Measurements from ENCODE around the gene RCC1. TPM values are rescaled to one million over a fixed set of nuclear protein-coding genes. Genes with fewer than 3 reads are reported as not detected.

RCC1 gene
- total and polyA plus RNA-seq, 4 donors = 2.2 to 21.8 (median 18.5) TPM

DNA sequence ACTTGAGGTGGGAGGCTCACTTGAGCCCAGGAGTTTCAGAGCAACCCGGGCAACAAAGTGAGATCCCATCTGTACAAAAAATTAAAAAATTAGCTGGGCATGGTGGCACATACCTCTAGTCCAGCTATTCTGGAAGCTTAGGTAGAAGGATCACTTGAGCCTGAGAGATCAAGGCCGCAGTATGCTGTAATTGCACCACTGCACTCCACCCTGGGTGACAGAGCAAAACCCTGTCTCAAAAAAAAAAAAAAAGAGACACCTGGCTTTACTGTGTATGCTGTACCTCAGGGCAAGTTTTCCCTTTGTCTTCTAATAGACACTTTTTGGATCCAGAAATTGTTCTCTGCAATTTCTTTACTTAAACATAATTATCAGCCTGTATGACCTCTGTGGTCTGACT is 23.1 kb upstream of the RCC1 start (continued):
- TF ChIP-seq, protein P1, sequence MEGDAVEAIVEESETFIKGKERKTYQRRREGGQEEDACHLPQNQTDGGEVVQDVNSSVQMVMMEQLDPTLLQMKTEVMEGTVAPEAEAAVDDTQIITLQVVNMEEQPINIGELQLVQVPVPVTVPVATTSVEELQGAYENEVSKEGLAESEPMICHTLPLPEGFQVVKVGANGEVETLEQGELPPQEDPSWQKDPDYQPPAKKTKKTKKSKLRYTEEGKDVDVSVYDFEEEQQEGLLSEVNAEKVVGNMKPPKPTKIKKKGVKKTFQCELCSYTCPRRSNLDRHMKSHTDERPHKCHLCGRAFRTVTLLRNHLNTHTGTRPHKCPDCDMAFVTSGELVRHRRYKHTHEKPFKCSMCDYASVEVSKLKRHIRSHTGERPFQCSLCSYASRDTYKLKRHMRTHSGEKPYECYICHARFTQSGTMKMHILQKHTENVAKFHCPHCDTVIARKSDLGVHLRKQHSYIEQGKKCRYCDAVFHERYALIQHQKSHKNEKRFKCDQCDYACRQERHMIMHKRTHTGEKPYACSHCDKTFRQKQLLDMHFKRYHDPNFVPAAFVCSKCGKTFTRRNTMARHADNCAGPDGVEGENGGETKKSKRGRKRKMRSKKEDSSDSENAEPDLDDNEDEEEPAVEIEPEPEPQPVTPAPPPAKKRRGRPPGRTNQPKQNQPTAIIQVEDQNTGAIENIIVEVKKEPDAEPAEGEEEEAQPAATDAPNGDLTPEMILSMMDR (IDR thresholded peaks at IDR 0.05; ENCODE audit: low read depth, low read length, missing input control) = no peak
- no peak for TF ChIP-seq HNF4A (conservative IDR thresholded peaks at IDR 0.05)
- no peak for TF ChIP-seq YY1 (IDR thresholded peaks at IDR 0.05)

DNA sequence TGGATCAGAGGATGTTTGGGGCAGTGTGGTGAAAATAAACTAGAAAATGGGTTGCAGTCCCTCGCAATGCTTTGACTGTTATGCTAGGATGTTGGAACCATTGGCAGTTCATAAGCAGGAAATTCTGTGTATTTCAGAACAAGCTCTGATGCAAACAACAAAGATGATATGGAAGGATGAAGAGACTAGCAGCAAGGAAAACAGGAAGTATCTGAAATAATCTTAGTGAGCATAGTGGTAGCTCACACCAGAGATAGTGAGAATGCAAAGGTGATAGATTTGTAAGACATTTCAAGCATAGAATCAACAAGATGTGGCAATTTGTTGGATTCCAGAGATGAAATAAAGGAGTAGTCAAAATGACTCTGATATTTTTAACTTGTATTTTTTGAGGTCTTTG is 11.1 kb upstream of the RCC1 start:
- Histone ChIP-seq H3K9me3 (ENCODE audit: control insufficient read depth in 4 of 4, low read length in 3 of 4) (no peaks in the 10 kb centered on the region), H3K36me3 (ENCODE audit: control insufficient read depth in 4 of 4, insufficient read depth in 3 of 4, low read depth in 1 of 4, low read length in 3 of 4) (peaks cover 13 to 51% (median 26%) of the 10 kb centered on the region in 4 donors), H3K4me1 (ENCODE audit: control insufficient read depth in 4 of 4, insufficient read depth in 4 of 4, low read length in 3 of 4) (no peaks in the 10 kb centered on the region), H3K27ac (ENCODE audit: low read depth in 1 of 2, low read length in 2 of 2) (no peak overlapping the region), H3K9ac (ENCODE audit: low read depth in 1 of 2, low read length in 2 of 2) (no peak overlapping the region), H3K27me3 (ENCODE audit: control insufficient read depth in 4 of 4, insufficient read depth in 4 of 4, low read length in 3 of 4) (no peaks in the 10 kb centered on the region), H3K4me3 (ENCODE audit: low read depth in 1 of 3, low read length in 3 of 3) (no peak overlapping the region)
- whole genome bisulfite sequencing = 95% methylated on average over 1 of the region's 1 CpG
- TF ChIP-seq FOXA2 (IDR thresholded peaks at IDR 0.05) (no peak), RAD21 (IDR thresholded peaks at IDR 0.05) (no peak), HNF4G (IDR thresholded peaks at IDR 0.05) (no peak), HNF4A (conservative IDR thresholded peaks at IDR 0.05) (no peak), EGR1 (IDR thresholded peaks at IDR 0.05; ENCODE audit: low read depth in 2 of 2) (no peak), YY1 (IDR thresholded peaks at IDR 0.05) (no peak), TAF1 (conservative IDR thresholded peaks at IDR 0.05) (no peak), JUND (IDR thresholded peaks at IDR 0.05) (no peak), GABPA (IDR thresholded peaks at IDR 0.05 in 1 of 2, conservative IDR thresholded peaks at IDR 0.05 in 1 of 2) (no peak), NR2F2 (IDR thresholded peaks at IDR 0.05) (no peak), SP1 (IDR thresholded peaks at IDR 0.05) (no peak), RXRA (IDR thresholded peaks at IDR 0.05) (no peak), FOXA1 (IDR thresholded peaks at IDR 0.05) (no peak)
- TF ChIP-seq, protein P2, sequence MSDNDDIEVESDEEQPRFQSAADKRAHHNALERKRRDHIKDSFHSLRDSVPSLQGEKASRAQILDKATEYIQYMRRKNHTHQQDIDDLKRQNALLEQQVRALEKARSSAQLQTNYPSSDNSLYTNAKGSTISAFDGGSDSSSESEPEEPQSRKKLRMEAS (IDR thresholded peaks at IDR 0.05) = no peak
- TF ChIP-seq, protein P1 (IDR thresholded peaks at IDR 0.05; ENCODE audit: low read depth, low read length, missing input control) = no peak
- TF ChIP-seq, protein P3, sequence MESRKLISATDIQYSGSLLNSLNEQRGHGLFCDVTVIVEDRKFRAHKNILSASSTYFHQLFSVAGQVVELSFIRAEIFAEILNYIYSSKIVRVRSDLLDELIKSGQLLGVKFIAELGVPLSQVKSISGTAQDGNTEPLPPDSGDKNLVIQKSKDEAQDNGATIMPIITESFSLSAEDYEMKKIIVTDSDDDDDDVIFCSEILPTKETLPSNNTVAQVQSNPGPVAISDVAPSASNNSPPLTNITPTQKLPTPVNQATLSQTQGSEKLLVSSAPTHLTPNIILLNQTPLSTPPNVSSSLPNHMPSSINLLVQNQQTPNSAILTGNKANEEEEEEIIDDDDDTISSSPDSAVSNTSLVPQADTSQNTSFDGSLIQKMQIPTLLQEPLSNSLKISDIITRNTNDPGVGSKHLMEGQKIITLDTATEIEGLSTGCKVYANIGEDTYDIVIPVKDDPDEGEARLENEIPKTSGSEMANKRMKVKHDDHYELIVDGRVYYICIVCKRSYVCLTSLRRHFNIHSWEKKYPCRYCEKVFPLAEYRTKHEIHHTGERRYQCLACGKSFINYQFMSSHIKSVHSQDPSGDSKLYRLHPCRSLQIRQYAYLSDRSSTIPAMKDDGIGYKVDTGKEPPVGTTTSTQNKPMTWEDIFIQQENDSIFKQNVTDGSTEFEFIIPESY (IDR thresholded peaks at IDR 0.05) = no peak
- TF ChIP-seq, protein P4, sequence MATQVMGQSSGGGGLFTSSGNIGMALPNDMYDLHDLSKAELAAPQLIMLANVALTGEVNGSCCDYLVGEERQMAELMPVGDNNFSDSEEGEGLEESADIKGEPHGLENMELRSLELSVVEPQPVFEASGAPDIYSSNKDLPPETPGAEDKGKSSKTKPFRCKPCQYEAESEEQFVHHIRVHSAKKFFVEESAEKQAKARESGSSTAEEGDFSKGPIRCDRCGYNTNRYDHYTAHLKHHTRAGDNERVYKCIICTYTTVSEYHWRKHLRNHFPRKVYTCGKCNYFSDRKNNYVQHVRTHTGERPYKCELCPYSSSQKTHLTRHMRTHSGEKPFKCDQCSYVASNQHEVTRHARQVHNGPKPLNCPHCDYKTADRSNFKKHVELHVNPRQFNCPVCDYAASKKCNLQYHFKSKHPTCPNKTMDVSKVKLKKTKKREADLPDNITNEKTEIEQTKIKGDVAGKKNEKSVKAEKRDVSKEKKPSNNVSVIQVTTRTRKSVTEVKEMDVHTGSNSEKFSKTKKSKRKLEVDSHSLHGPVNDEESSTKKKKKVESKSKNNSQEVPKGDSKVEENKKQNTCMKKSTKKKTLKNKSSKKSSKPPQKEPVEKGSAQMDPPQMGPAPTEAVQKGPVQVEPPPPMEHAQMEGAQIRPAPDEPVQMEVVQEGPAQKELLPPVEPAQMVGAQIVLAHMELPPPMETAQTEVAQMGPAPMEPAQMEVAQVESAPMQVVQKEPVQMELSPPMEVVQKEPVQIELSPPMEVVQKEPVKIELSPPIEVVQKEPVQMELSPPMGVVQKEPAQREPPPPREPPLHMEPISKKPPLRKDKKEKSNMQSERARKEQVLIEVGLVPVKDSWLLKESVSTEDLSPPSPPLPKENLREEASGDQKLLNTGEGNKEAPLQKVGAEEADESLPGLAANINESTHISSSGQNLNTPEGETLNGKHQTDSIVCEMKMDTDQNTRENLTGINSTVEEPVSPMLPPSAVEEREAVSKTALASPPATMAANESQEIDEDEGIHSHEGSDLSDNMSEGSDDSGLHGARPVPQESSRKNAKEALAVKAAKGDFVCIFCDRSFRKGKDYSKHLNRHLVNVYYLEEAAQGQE (IDR thresholded peaks at IDR 0.05) = no peak
- TF ChIP-seq, protein P5, sequence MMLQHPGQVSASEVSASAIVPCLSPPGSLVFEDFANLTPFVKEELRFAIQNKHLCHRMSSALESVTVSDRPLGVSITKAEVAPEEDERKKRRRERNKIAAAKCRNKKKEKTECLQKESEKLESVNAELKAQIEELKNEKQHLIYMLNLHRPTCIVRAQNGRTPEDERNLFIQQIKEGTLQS (IDR thresholded peaks at IDR 0.05) = no peak
- no peak for DNase-seq (ENCODE audit: low spot score)

Data from liver (tissue), 9 donors.